HepG2 (cell line): Measurements from ENCODE around the gene ABCA3. TPM values are rescaled to one million over a fixed set of nuclear protein-coding genes. Genes with fewer than 3 reads are reported as not detected.

Experiments
- ARNT2 ChIP-seq: sonication (generic); formaldehyde crosslinking; IDR thresholded peaks from 2 replicates; pipeline ENCODE4 v1.8.0; 2022; ENCODE audit warnings: mild to moderate bottlenecking, low read depth, missing genetic modification reagents, moderate library complexity
- ATAD3A ChIP-seq: sonication (generic); formaldehyde crosslinking; IDR thresholded peaks from 2 replicates; pipeline ENCODE4 v1.4.0; 2020; ENCODE audit warnings: missing genetic modification reagents
- BATF2 ChIP-seq: sonication (generic); formaldehyde crosslinking; IDR thresholded peaks from 2 replicates; pipeline ENCODE4 v1.8.0; 2022; ENCODE audit warnings: mild to moderate bottlenecking, missing genetic modification reagents, moderate library complexity
- BCL6 ChIP-seq: IDR thresholded peaks from 2 replicates; pipeline ENCODE4 v1.6.1; 2016; ENCODE audit warnings: missing genetic modification reagents, missing compliant biosample characterization
- CENPT ChIP-seq: sonication (generic); formaldehyde crosslinking; IDR thresholded peaks from 2 replicates; pipeline ENCODE4 v1.8.0; 2022; ENCODE audit warnings: low read depth, mild to moderate bottlenecking, moderate library complexity, missing genetic modification reagents
- CHD2 ChIP-seq: IDR thresholded peaks from 2 replicates; pipeline ENCODE4 v1.6.1; 2011; ENCODE audit warnings: low read depth, low read length, improper control_type of control experiment
- GATA4 ChIP-seq: sonication (generic); IDR thresholded peaks from 2 replicates; pipeline ENCODE4 v1.6.1; 2016; ENCODE audit warnings: antibody characterized with exemption, low read depth, borderline replicate concordance
- HNRNPL ChIP-seq: fragments of 200-400 bp; formaldehyde crosslinking; IDR thresholded peaks from 2 replicates; pipeline ENCODE4 v1.6.1; 2017; ENCODE audit warnings: mild to moderate bottlenecking, low read depth, low read length
- HNRNPLL ChIP-seq: fragments of 200-400 bp; formaldehyde crosslinking; IDR thresholded peaks from 2 replicates; pipeline ENCODE4 v1.6.1; 2017; ENCODE audit warnings: mild to moderate bottlenecking, low read depth, low read length; ENCODE audit not compliant: poor library complexity, severe bottlenecking
- JUN ChIP-seq: sonication (generic); formaldehyde crosslinking; IDR thresholded peaks from 2 replicates; pipeline ENCODE4 v1.4.0; 2020; ENCODE audit warnings: mild to moderate bottlenecking, missing genetic modification reagents
- MXI1 ChIP-seq: IDR thresholded peaks from 3 replicates; pipeline ENCODE4 v1.6.1; 2012; ENCODE audit warnings: low read depth, low read length, inconsistent platforms, borderline replicate concordance
- MYPOP ChIP-seq: sonication (generic); formaldehyde crosslinking; IDR thresholded peaks from 2 replicates; pipeline ENCODE4 v1.8.1; 2023; ENCODE audit warnings: mild to moderate bottlenecking, moderate library complexity, missing genetic modification reagents
- NKX3-1 ChIP-seq: sonication (generic); formaldehyde crosslinking; IDR thresholded peaks from 2 replicates; pipeline ENCODE4 v1.5.0; 2020; ENCODE audit warnings: missing genetic modification reagents
- PLRG1 ChIP-seq: fragments of 450-650 bp; conservative IDR thresholded peaks from 2 replicates; pipeline ENCODE4 v1.6.1; 2016
- RARG ChIP-seq: sonication (generic); formaldehyde crosslinking; IDR thresholded peaks from 2 replicates; pipeline ENCODE4 v1.4.0; 2020; ENCODE audit warnings: low read depth, mild to moderate bottlenecking, missing genetic modification reagents
- RNF219 ChIP-seq: sonication (generic); formaldehyde crosslinking; IDR thresholded peaks from 2 replicates; pipeline ENCODE4 v1.5.0; 2020; ENCODE audit warnings: mild to moderate bottlenecking, missing genetic modification reagents
- SATB2 ChIP-seq: sonication (generic); formaldehyde crosslinking; IDR thresholded peaks from 2 replicates; pipeline ENCODE4 v1.5.0; 2020; ENCODE audit warnings: missing genetic modification reagents
- ZNF10 ChIP-seq: sonication (generic); formaldehyde crosslinking; IDR thresholded peaks from 2 replicates; pipeline ENCODE4 v1.4.0; 2020; ENCODE audit warnings: mild to moderate bottlenecking, low read depth, missing genetic modification reagents, borderline replicate concordance
- ZNF546 ChIP-seq: sonication (generic); formaldehyde crosslinking; conservative IDR thresholded peaks from 2 replicates; pipeline ENCODE4 v1.8.1; 2023; ENCODE audit warnings: mild to moderate bottlenecking, missing genetic modification reagents
- ZNF687 ChIP-seq: sonication (generic); formaldehyde crosslinking; IDR thresholded peaks from 2 replicates; pipeline ENCODE4 v1.5.1; 2020; ENCODE audit warnings: mild to moderate bottlenecking, missing genetic modification reagents, moderate library complexity
- ZNF737 ChIP-seq: sonication (generic); formaldehyde crosslinking; IDR thresholded peaks from 2 replicates; pipeline ENCODE4 v1.5.0; 2020; ENCODE audit warnings: missing genetic modification reagents, mild to moderate bottlenecking, borderline replicate concordance
- ZSCAN9 ChIP-seq: IDR thresholded peaks from 2 replicates; pipeline ENCODE4 v1.6.1; 2016; ENCODE audit warnings: borderline replicate concordance
- polyA plus RNA-seq, 8 experiments: library from polyadenylated mRNA; depleted of rRNA in 3 of 8; stranded (reverse) in 7 of 8; unstranded in 1 of 8; fragments of >200 nt; fragmentation: Illumina TruSeq in 4 of 8; extraction: Trizol in 4 of 8; gene quantifications; 2 replicates each; pipeline versions ENCODE4 v1.2.1 to v1.2.3, GENCODE V29; 2011 to 2016; ENCODE audit warnings: low read depth in 4 of 8, missing spikeins in 1 of 8, mixed read lengths in 1 of 8; ENCODE audit not compliant: insufficient read depth in 1 of 8
- total RNA-seq, 5 experiments: library from RNA; depleted of rRNA; stranded (reverse); fragments of >200 nt; fragmentation: Illumina TruSeq; extraction: Trizol; gene quantifications; 2 replicates each; pipeline ENCODE4 v1.2.3, GENCODE V29; 2016; ENCODE audit warnings: low read depth in 1 of 5

Gene ABCA3
- total and polyA plus RNA-seq, 2 of the 13 experiments (the other 11 are each of a cell fraction or from before 2014, with no cell fraction given): 0.60 to 1.5 TPM

- TF ChIP-seq RARG (CRISPR knock-in tag): no peak
- TF ChIP-seq BCL6 (CRISPR knock-in tag): peak; percentile 67
- TF ChIP-seq PLRG1: no peak
- TF ChIP-seq ZNF546 (CRISPR knock-in tag): peak; percentile 40; the same call in 1 of the 2 replicates
- peak; percentile 76 for TF ChIP-seq ARNT2
- TF ChIP-seq ZNF10 (CRISPR knock-in tag): no peak
- TF ChIP-seq MYPOP (CRISPR knock-in tag): peak; percentile 59; the same call in 1 of the 2 replicates
- TF ChIP-seq SATB2: peak; percentile 81; the same call in 1 of the 2 replicates
- TF ChIP-seq BATF2: no peak
- no peak for TF ChIP-seq RNF219 (CRISPR knock-in tag)
- TF ChIP-seq CENPT (CRISPR knock-in tag): no peak
- TF ChIP-seq HNRNPLL: peak; percentile 76
- peak; percentile 67; the same call in 1 of the 2 replicates for TF ChIP-seq GATA4
- peak; percentile 84 for TF ChIP-seq HNRNPL
- no peak for TF ChIP-seq ZNF737 (CRISPR knock-in tag)
- TF ChIP-seq MXI1: peak; percentile 74; the same call in 1 of the 3 replicates
- no peak; the same call in 1 of the 2 replicates for TF ChIP-seq ZSCAN9 (CRISPR knock-in tag)
- TF ChIP-seq NKX3-1 (CRISPR knock-in tag): no peak
- TF ChIP-seq JUN (CRISPR knock-in tag): no peak
- peak; percentile 94 for TF ChIP-seq ZNF687 (CRISPR knock-in tag)
- TF ChIP-seq ATAD3A: no peak
- no peak for TF ChIP-seq CHD2
Measured at GRCh38 chr16:2251296-2252111, 89.0 kb downstream of the ABCA3 start, which contains the start of gene ECI1 (continued).
